Memory B cell (primary cell): ENCODE measurements around the gene KATNIP.

ENCODE experiments used
- ATAC-seq: fragments of 150-1000 bp; cut with Tn5 transposase; 2 replicates; pipeline ENCODE4 v1.10.0; 2021; ENCODE audit warnings: low read depth, mild to moderate bottlenecking, moderate library complexity
- DNase-seq, 2 donors: peaks; one replicate each; pipeline ENCODE4 v3.0.0; 2022; ENCODE audit warnings: low spot score in 2 of 2
- H3K27ac Mint-ChIP-seq: one replicate; pipeline ENCODE4 v1.8.0; 2022; ENCODE audit warnings: mild to moderate bottlenecking, moderate library complexity, mixed read lengths
- H3K27me3 Mint-ChIP-seq: one replicate; pipeline ENCODE4 v1.8.0; 2022; ENCODE audit warnings: mixed read lengths
- H3K36me3 Mint-ChIP-seq: one replicate; pipeline ENCODE4 v1.8.0; 2022; ENCODE audit warnings: mild to moderate bottlenecking, mixed read lengths
- H3K4me1 Mint-ChIP-seq: one replicate; pipeline ENCODE4 v1.8.0; 2022; ENCODE audit warnings: mixed read lengths
- H3K4me3 Mint-ChIP-seq: one replicate; pipeline ENCODE4 v1.8.0; 2022; ENCODE audit warnings: mild to moderate bottlenecking, moderate library complexity, mixed read lengths
- H3K9me3 Mint-ChIP-seq: one replicate; pipeline ENCODE4 v1.8.0; 2022; ENCODE audit warnings: mixed read lengths

Gene KATNIP

GRCh38 chr16:27522173-27522707 is 27.7 kb upstream of the KATNIP start:
- H3K27ac Mint-ChIP-seq, result peak overlapping the region; percentile 1
- H3K4me3 Mint-ChIP-seq, result no peak overlapping the region
- no peaks in the 10 kb centered on the region for H3K27me3 Mint-ChIP-seq

GRCh38 chr16:27526180-27526579 is 23.8 kb upstream of the KATNIP start:
- Mint-ChIP-seq H3K27ac (no peak overlapping the region), H3K4me1 (no peaks in the 10 kb centered on the region), H3K9me3 (no peaks in the 10 kb centered on the region), H3K4me3 (no peak overlapping the region), H3K27me3 (no peaks in the 10 kb centered on the region), H3K36me3 (peaks cover 50% of the 10 kb centered on the region)
- DNase-seq, result no peak
- no peak for ATAC-seq

More at GRCh38 chr16:27522173-27522707, 27.7 kb upstream of the KATNIP start:
- Mint-ChIP-seq H3K36me3 (peaks cover 41% of the 10 kb centered on the region), H3K4me1 (peaks cover 3% of the 10 kb centered on the region), H3K9me3 (no peaks in the 10 kb centered on the region)
- ATAC-seq, result no peak
- no peak for DNase-seq

- no peak for ATAC-seq
- Mint-ChIP-seq H3K9me3 (no peaks in the 10 kb centered on the region), H3K27me3 (no peaks in the 10 kb centered on the region), H3K4me3 (no peak overlapping the region), H3K27ac (no peak overlapping the region), H3K4me1 (peaks cover 2% of the 10 kb centered on the region), H3K36me3 (peaks cover 53% of the 10 kb centered on the region)
- DNase-seq, result no peak
Measured at GRCh38 chr16:27528294-27528693, 21.6 kb upstream of the KATNIP start.

- no peak overlapping the region for H3K27ac Mint-ChIP-seq
- peaks cover 63% of the 10 kb centered on the region for H3K36me3 Mint-ChIP-seq
- H3K4me1 Mint-ChIP-seq, result peaks cover 2% of the 10 kb centered on the region
- no peaks in the 10 kb centered on the region for H3K9me3 Mint-ChIP-seq
- H3K27me3 Mint-ChIP-seq, result no peaks in the 10 kb centered on the region
- DNase-seq (no peak), ATAC-seq (no peak)
- H3K4me3 Mint-ChIP-seq, result no peak overlapping the region
Measured at GRCh38 chr16:27529962-27530361, 20.0 kb upstream of the KATNIP start.

GRCh38 chr16:27531186-27531585 is 18.8 kb upstream of the KATNIP start:
- no peaks in the 10 kb centered on the region for H3K27me3 Mint-ChIP-seq
- H3K36me3 Mint-ChIP-seq, result peaks cover 61% of the 10 kb centered on the region
- H3K4me3 Mint-ChIP-seq, result no peak overlapping the region
- H3K27ac Mint-ChIP-seq, result no peak overlapping the region
- H3K9me3 Mint-ChIP-seq, result no peaks in the 10 kb centered on the region
- DNase-seq (no peak), ATAC-seq (no peak)
- peaks cover 2% of the 10 kb centered on the region for H3K4me1 Mint-ChIP-seq

GRCh38 chr16:27531826-27532800 is 17.8 kb upstream of the KATNIP start:
- ATAC-seq, result no peak

GRCh38 chr16:27534256-27534655 is 15.7 kb upstream of the KATNIP start:
- DNase-seq (no peak), ATAC-seq (no peak)
- Mint-ChIP-seq H3K4me1 (peaks cover 2% of the 10 kb centered on the region), H3K36me3 (peaks cover 61% of the 10 kb centered on the region), H3K27ac (no peak overlapping the region), H3K4me3 (no peak overlapping the region), H3K9me3 (no peaks in the 10 kb centered on the region), H3K27me3 (no peaks in the 10 kb centered on the region)

More at GRCh38 chr16:27531826-27532800, 17.8 kb upstream of the KATNIP start:
- no peak overlapping the region for H3K27ac Mint-ChIP-seq
- no peak for DNase-seq
- H3K27me3 Mint-ChIP-seq, result no peaks in the 10 kb centered on the region
- H3K9me3 Mint-ChIP-seq, result no peaks in the 10 kb centered on the region
- no peak overlapping the region for H3K4me3 Mint-ChIP-seq
- H3K36me3 Mint-ChIP-seq, result peaks cover 60% of the 10 kb centered on the region
- H3K4me1 Mint-ChIP-seq, result peaks cover 2% of the 10 kb centered on the region

GRCh38 chr16:27538528-27538927 is 11.4 kb upstream of the KATNIP start:
- H3K4me3 Mint-ChIP-seq, result no peak overlapping the region
- H3K27me3 Mint-ChIP-seq, result no peaks in the 10 kb centered on the region
- H3K27ac Mint-ChIP-seq, result no peak overlapping the region
- H3K9me3 Mint-ChIP-seq, result no peaks in the 10 kb centered on the region
- no peaks in the 10 kb centered on the region for H3K4me1 Mint-ChIP-seq
- DNase-seq (no peak), ATAC-seq (no peak)
- H3K36me3 Mint-ChIP-seq, result peaks cover 59% of the 10 kb centered on the region

GRCh38 chr16:27539120-27539519 is 10.8 kb upstream of the KATNIP start:
- no peak overlapping the region for H3K27ac Mint-ChIP-seq
- DNase-seq (no peak), ATAC-seq (no peak)
- no peaks in the 10 kb centered on the region for H3K9me3 Mint-ChIP-seq
- peaks cover 57% of the 10 kb centered on the region for H3K36me3 Mint-ChIP-seq
- no peaks in the 10 kb centered on the region for H3K27me3 Mint-ChIP-seq
- H3K4me3 Mint-ChIP-seq, result no peak overlapping the region
- peaks cover under 1% of the 10 kb centered on the region for H3K4me1 Mint-ChIP-seq

- H3K27ac Mint-ChIP-seq, result no peak overlapping the region
- H3K36me3 Mint-ChIP-seq, result peaks cover 59% of the 10 kb centered on the region
- peaks cover 4% of the 10 kb centered on the region for H3K4me1 Mint-ChIP-seq
- no peaks in the 10 kb centered on the region for H3K9me3 Mint-ChIP-seq
- no peaks in the 10 kb centered on the region for H3K27me3 Mint-ChIP-seq
- ATAC-seq (no peak), DNase-seq (no peak)
- no peak overlapping the region for H3K4me3 Mint-ChIP-seq
Measured at GRCh38 chr16:27539636-27540035, 10.3 kb upstream of the KATNIP start.

GRCh38 chr16:27543801-27544200 is 6.1 kb upstream of the KATNIP start:
- peaks cover 45% of the 10 kb centered on the region for H3K36me3 Mint-ChIP-seq
- no peaks in the 10 kb centered on the region for H3K27me3 Mint-ChIP-seq
- peaks cover 14% of the 10 kb centered on the region for H3K4me1 Mint-ChIP-seq
- ATAC-seq (no peak), DNase-seq (no peak)
- no peak overlapping the region for H3K27ac Mint-ChIP-seq
- H3K9me3 Mint-ChIP-seq, result no peaks in the 10 kb centered on the region
- no peak overlapping the region for H3K4me3 Mint-ChIP-seq

- DNase-seq (no peak), ATAC-seq (no peak)
- Mint-ChIP-seq H3K36me3 (peaks cover 38% of the 10 kb centered on the region), H3K27ac (no peak overlapping the region), H3K9me3 (no peaks in the 10 kb centered on the region), H3K4me1 (peaks cover 18% of the 10 kb centered on the region), H3K4me3 (no peak overlapping the region), H3K27me3 (no peaks in the 10 kb centered on the region)
Measured at GRCh38 chr16:27544671-27545070, 5.3 kb upstream of the KATNIP start.

- Mint-ChIP-seq H3K27me3 (no peaks in the 10 kb centered on the region), H3K27ac (no peak overlapping the region), H3K9me3 (no peaks in the 10 kb centered on the region), H3K36me3 (peaks cover 22% of the 10 kb centered on the region), H3K4me1 (peaks cover 28% of the 10 kb centered on the region), H3K4me3 (no peak overlapping the region)
- DNase-seq, result no peak
- no peak for ATAC-seq
Measured at GRCh38 chr16:27547134-27547533, 2.8 kb upstream of the KATNIP start.

- no peaks in the 10 kb centered on the region for H3K9me3 Mint-ChIP-seq
- H3K27me3 Mint-ChIP-seq, result no peaks in the 10 kb centered on the region
- H3K36me3 Mint-ChIP-seq, result peaks cover 20% of the 10 kb centered on the region
- H3K4me1 Mint-ChIP-seq, result peaks cover 28% of the 10 kb centered on the region
- ATAC-seq (no peak), DNase-seq (no peak)
- H3K27ac Mint-ChIP-seq, result no peak overlapping the region
- no peak overlapping the region for H3K4me3 Mint-ChIP-seq
Measured at GRCh38 chr16:27547851-27548250, 2.1 kb upstream of the KATNIP start.

- Mint-ChIP-seq H3K4me3 (peak overlapping the region; percentile 99), H3K9me3 (no peaks in the 10 kb centered on the region), H3K27me3 (no peaks in the 10 kb centered on the region), H3K36me3 (peaks cover 10% of the 10 kb centered on the region), H3K27ac (peak overlapping the region; percentile 100), H3K4me1 (peaks cover 25% of the 10 kb centered on the region)
- ATAC-seq, result peak; percentile 19
- no peak for DNase-seq
Measured at GRCh38 chr16:27549464-27549745, 539 bp upstream of the KATNIP start.
